Stimulated activated CD4-positive, alpha-beta T cell treated with anti-CD3 and anti-CD28 coated beads, Interleukin-1b, Interleukin-23, amount 100 ng/mL, for 1 hour (primary cell): ENCODE results near the gene LRP1B.

ENCODE experiments used
- DNase-seq, 2 donors: peaks; one replicate each; pipeline ENCODE4 v3.0.0-alpha.2; 2020; ENCODE audit warnings: low read depth in 2 of 2

Gene LRP1B

GRCh38 chr2:141770530-141770929 is 360.3 kb downstream of the LRP1B start:
- no peak for DNase-seq

- DNase-seq: no peak
Observed at GRCh38 chr2:141767691-141768090, 363.1 kb downstream of the LRP1B start.

- no peak for DNase-seq
Observed at GRCh38 chr2:141767051-141767450, 363.8 kb downstream of the LRP1B start.

GRCh38 chr2:141766225-141766624 is 364.6 kb downstream of the LRP1B start:
- DNase-seq: no peak

GRCh38 chr2:141748616-141749015 is 382.2 kb downstream of the LRP1B start:
- no peak for DNase-seq

GRCh38 chr2:141741652-141742051 is 389.2 kb downstream of the LRP1B start:
- no peak for DNase-seq

GRCh38 chr2:141737492-141738255 is 393.1 kb downstream of the LRP1B start:
- DNase-seq: no peak

GRCh38 chr2:141736466-141736865 is 394.4 kb downstream of the LRP1B start:
- no peak for DNase-seq

- DNase-seq: no peak
Observed at GRCh38 chr2:141728886-141729285, 401.9 kb downstream of the LRP1B start.

- no peak for DNase-seq
Observed at GRCh38 chr2:141728142-141728541, 402.7 kb downstream of the LRP1B start.

GRCh38 chr2:141724426-141724825 is 406.4 kb downstream of the LRP1B start:
- no peak for DNase-seq

GRCh38 chr2:141723814-141724213 is 407.0 kb downstream of the LRP1B start:
- no peak for DNase-seq

GRCh38 chr2:141720476-141720875 is 410.3 kb downstream of the LRP1B start:
- no peak for DNase-seq

GRCh38 chr2:141714496-141714895 is 416.3 kb downstream of the LRP1B start:
- DNase-seq: no peak

- DNase-seq: no peak
Observed at GRCh38 chr2:141711627-141712026, 419.2 kb downstream of the LRP1B start.

GRCh38 chr2:141710589-141711239 is 420.1 kb downstream of the LRP1B start:
- DNase-seq: no peak

GRCh38 chr2:141709756-141710155 is 421.1 kb downstream of the LRP1B start:
- DNase-seq: no peak

GRCh38 chr2:141707486-141707885 is 423.3 kb downstream of the LRP1B start:
- no peak for DNase-seq

GRCh38 chr2:141704541-141704940 is 426.3 kb downstream of the LRP1B start:
- DNase-seq: no peak

GRCh38 chr2:141703501-141703900 is 427.3 kb downstream of the LRP1B start:
- no peak for DNase-seq

- no peak for DNase-seq
Observed at GRCh38 chr2:141701618-141702017, 429.2 kb downstream of the LRP1B start.

GRCh38 chr2:141699573-141699972 is 431.2 kb downstream of the LRP1B start:
- no peak for DNase-seq

- DNase-seq: no peak
Observed at GRCh38 chr2:141698500-141698899, 432.3 kb downstream of the LRP1B start.
